GM12875 (cell line): ENCODE measurements around the gene CDC123.
"Not testable (repeated sequence)": the region's sequence is repeated elsewhere in the genome, so short reads cannot be mapped to it uniquely, and the experiment has no call there.

Source experiments
- H3K4me3 ChIP-seq: one replicate; pipeline ENCODE4 v1.5.1; 2011; ENCODE audit warnings: low read depth, low read length, control low read depth
- CTCF ChIP-seq: IDR thresholded peaks from 2 replicates; pipeline ENCODE4 v1.5.1; 2011; ENCODE audit warnings: low read depth, mild to moderate bottlenecking, control low read depth, inconsistent platforms, low read length, moderate library complexity, borderline replicate concordance; ENCODE audit not compliant: insufficient read depth

The CDC123 gene

GRCh38 chr10:12228851-12229250 lies 32.9 kb downstream of the CDC123 start:
- TF ChIP-seq CTCF: no peak
- H3K4me3 ChIP-seq: no peak overlapping the region

GRCh38 chr10:12234687-12235086 lies 38.7 kb downstream of the CDC123 start:
- H3K4me3 ChIP-seq: not testable (repeated sequence)

- H3K4me3 ChIP-seq: no peak overlapping the region
- TF ChIP-seq CTCF: no peak
Observed at GRCh38 chr10:12235116-12235694, 39.2 kb downstream of the CDC123 start.

- no peak overlapping the region for H3K4me3 ChIP-seq
- no peak for TF ChIP-seq CTCF
Observed at GRCh38 chr10:12235796-12236195, 39.8 kb downstream of the CDC123 start.

- H3K4me3 ChIP-seq: no peak overlapping the region
- TF ChIP-seq CTCF: no peak
Observed at GRCh38 chr10:12237265-12238220, 41.6 kb downstream of the CDC123 start.

GRCh38 chr10:12238821-12239220 lies 42.8 kb downstream of the CDC123 start:
- TF ChIP-seq CTCF: no peak

GRCh38 chr10:12241810-12242529 lies 46.0 kb downstream of the CDC123 start:
- no peak overlapping the region for H3K4me3 ChIP-seq
- no peak for TF ChIP-seq CTCF

More at GRCh38 chr10:12238821-12239220, 42.8 kb downstream of the CDC123 start:
- H3K4me3 ChIP-seq: no peak overlapping the region
